NK-92 (cell line): Measurements from ENCODE around the gene FAM72C.
"Not testable (repeated sequence)": the region's sequence is repeated elsewhere in the genome, so short reads cannot be mapped to it uniquely, and the experiment has no call there.

Experiments used
- DNase-seq: peaks from one replicate; lab custom pipeline; 2025; ENCODE audit not compliant: unreplicated experiment; lab: John Stamatoyannopoulos, UW

Gene FAM72C

DNA sequence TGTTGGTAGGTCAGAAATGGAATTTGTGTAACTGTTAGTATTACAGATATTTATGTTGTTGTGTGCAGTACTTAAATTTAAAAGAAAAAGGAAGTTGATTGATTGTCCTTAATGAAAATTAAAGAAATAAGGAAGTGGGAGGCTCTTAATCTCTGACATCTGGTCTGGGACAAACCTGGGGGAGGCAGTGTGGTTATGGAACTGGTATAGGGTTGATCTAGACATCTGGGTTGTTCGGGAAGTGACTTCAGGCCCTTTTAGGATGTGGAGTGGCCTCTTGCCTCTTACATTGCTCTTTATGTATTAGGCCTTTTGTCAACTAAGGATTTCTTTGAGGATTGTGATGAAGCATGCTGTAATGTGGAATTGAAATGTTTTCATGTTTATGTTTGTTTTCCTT lies 16.1 kb upstream of the FAM72C start:
- not testable (repeated sequence) for DNase-seq

DNA sequence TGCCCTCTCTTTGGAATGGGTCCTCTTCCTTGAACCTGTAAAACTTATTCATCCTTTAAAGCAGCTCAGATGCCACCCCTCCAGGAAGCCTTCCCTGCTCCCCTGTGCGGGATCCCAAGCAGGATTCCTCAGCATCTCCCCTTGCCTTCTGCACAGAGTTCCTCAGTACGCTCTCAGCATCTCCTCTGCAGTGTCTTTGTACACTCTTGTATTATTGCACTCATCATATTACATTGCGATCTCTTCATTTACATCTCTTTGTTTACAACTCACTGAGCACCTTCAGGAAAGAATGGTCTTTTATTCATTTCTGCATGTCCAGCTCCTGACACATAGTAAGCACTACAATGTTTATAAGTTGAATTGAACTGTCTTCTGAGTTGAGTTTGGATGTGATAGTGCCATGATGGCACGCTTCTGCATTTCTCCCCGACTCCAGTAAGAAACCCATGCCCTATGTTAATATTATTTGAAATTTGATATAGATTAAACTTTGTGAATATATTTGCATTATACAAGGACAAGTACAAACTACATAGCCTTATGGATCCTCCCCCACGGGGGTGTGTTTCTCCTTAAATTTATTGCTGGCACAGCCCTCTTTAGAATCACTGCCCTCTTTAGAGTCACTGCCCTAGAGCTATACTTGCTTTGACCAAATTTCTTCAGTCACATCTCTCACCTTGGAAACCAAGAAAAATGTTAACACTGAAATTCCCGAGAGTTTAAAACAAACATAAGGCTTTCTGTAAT lies 13.1 kb upstream of the FAM72C start:
- not testable (repeated sequence) for DNase-seq

DNA sequence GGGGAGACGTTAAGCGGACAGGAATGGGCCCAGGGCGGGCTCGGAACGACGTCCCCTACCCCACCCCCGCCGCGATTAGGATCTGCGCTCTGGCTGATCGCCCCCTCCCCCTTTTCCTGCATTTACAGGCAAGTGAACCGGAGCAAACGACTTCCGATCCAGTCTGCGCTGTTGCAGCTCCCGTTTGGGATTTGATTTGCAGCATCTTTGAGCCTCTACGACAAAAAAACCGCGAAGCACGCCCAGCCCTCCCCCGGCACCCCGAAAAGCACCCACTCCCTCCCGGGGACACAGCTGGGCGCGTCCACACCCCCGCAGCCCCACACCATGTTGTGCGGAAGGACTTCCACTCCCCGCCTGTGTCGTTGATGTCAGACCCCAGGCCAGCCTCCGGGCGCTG lies 2.6 kb upstream of the FAM72C start:
- not testable (repeated sequence) for DNase-seq

DNA sequence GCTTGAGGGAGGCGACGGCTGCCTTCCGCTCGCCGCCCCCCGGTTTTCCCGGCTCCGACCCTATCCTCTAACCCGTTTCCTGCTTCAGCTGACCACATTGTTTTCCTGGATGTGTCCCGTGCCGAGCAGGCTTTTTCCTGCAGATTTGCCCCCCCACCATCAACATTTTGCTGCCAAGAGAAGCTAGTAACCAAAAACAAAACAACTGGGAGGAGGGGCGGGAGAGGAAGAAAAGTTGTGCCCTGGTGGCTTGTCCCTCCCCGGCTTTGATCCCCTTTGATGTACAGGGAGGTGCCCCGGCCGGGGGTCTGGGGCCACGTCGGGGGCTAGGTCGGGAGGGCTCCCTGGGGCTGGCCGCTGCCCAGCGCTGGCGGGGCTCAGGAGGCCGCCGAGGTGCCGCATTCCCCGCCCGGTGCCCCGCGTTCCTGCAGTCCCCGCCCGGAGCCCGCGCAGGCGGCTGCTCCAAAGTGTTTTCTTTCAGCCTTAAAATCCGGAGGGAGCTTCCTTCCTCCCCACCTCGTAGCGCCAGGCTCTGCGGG lies 2.2 kb upstream of the FAM72C start:
- DNase-seq: not testable (repeated sequence)

DNA sequence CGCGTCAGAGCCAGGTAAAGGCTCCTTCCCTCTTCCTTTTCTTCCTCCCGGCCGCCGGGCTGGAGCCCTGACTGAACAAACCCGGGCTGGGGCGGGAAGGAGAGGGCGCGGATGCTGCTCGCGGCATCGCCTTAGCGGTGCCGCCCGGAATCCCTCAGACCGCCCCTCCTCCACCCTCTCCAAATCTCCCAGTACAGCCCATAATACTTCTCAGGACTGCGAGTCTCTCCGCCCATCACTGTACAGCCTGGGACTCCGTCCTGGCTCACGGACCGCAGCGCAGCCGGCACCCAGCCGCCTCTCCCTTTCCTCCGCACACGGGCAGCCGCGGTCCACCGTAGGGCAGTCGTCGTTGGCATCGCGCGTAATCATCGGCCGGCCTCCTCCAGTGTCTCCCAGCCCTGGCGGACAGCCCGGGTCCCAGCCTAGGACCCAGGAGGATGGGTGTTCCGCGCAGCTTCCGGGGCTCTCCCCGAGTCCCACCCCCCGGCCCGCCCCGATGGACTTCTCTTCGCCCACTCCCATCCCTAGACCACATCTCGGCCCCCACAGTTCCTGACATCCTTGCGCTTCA lies 1.1 kb upstream of the FAM72C start:
- not testable (repeated sequence) for DNase-seq

DNA sequence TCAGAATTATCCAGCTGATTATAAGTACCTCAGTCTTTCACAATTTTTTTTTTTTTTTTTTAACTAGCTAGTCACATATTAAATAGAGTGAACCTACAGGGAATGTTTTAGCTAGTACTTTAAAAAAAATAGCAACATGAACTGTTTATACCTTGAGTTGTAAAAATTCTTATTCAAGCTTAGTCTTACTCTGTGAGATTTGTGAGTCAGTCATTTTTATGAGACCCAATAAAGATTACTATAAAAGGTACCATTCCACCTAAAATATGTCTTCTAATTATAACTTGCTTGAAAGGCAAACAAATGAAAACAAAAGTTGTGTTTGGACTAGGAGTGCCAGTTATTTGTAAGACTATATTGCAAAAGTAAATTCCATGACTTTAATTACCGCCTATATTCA lies 5.9 kb downstream of the FAM72C start:
- not testable (repeated sequence) for DNase-seq

DNA sequence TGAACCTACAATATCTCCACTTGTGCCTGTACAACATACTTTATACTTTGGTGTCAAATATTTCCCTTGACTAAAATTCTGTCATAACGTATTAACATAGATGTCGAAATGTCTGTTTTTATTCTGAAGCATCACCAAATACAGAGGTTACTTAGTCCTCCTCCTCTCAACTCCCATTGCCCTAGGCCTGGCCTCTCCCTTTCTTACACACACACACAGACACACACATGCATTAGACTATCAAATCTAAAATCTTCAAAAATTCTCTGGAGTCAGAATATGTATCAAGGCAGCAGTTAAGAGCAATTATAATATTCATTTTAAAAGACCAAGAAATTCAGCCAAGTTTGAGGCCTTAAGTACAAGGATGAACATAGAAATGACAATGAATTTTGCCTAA lies 7.5 kb downstream of the FAM72C start:
- DNase-seq: not testable (repeated sequence)

DNA sequence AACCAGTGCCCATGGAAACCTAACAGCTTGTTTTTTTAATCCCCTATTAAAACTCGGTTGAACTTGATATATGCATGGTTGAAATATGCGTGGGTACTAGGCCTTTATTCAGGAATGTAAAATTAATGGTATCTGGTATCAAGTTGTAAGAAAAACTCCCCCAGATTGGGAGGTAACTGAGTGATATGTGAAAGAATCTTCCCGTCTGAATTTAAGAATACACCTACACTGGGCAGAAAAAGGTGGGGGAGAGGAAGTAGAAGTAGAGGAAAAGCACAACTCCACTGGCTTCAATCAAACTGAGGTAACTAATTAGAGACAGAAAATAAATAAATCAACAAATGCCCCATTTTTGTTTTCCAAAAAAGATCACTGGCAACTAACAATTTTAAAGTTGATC lies 15.9 kb downstream of the FAM72C start:
- not testable (repeated sequence) for DNase-seq

DNA sequence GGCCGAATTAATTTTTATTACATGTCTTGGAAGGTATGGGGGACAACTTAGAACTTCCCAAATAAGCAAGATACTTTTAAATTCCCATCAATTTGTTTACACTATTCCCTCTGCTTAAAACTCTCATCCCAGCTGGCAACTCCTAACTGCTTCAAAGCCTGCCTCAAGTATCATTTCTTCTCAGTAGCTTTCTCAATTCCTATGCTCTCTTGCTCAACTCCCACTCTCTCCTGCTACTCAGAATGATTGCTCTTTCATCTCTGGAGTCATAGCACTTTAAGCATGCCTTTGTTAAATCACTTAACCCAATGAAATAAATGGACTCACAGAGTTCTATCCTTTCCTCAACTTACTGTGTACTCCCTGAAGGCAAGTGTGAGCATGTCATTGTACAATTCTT lies 18.9 kb downstream of the FAM72C start:
- DNase-seq: not testable (repeated sequence)

DNA sequence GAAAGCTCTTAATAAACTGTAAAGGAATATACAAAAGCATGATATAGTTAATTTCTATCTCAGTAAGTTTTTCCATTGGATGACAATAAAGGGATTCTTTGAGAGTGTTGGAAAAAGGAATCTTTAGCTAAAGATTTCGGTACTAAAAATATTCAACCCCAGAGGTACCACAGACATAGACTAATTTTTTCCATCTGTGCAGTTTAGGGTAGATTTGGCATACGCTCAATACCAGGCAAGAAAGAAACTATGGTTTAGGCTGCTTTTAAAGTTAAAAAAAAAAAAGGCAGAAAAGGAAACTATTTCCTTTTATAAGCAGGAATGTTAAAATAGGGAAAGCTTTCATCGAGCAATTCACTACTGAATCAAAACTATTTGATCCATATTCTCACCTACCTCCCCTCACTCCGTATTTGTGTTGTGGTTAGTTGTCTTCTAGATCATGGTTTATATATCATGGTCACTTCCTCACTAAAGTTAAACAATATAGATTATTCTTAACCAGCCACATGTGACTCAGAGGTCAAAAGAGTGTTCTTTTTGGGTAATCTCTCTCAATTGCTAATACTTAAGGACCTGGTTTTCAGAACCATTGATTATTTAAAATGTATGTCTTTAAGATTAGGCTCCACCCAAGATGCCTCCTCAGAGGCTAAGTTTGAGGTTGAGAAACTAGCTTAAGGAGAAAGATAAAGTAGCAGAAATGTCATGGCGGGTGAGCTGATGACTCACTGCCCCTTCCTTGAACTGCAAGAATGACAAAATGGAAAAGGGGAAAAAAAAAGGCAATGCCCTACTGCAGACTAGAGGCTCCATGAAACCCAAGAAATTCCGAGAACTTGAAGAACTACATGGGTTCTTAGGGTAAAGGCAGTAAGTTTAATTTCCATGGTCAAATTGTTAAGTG lies 20.0 kb downstream of the FAM72C start:
- not testable (repeated sequence) for DNase-seq

DNA sequence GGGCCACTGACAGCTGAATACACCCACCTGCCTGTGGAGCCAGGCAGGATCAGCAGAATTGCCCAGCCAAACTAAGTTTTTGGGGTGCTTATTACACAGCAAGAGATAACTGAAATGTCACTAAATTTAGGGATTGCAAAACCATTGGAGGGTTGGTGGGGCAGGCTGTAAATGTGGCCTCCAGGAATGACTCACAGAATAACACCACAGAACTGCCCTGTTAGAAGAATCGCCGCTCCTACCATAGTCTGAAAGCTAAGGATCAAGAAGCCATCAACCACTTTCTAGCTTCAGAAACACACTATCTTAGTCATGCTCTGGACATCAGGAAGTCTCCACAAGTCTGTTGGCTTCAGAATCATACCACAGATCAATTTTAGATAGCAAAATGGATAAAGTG lies 24.0 kb downstream of the FAM72C start:
- not testable (repeated sequence) for DNase-seq

DNA sequence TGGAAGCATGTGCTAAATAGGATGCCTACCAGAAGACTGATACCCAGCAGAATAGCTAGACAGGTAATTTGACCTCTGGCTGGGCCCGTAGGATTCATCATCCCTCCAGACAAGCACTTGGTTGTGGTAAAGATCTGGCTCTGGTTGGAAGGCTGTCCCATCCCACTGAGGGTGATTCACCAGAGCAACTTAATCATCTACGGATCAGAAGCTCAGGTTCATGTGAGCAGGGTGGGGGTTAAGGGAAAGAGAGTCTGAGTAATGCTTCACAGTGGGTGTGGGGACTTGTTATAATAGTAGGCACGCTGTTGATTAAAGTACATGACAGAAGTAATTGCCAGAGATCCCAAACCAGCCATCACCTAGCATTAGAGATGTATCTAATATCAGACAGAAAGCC lies 26.5 kb downstream of the FAM72C start:
- DNase-seq: not testable (repeated sequence)

DNA sequence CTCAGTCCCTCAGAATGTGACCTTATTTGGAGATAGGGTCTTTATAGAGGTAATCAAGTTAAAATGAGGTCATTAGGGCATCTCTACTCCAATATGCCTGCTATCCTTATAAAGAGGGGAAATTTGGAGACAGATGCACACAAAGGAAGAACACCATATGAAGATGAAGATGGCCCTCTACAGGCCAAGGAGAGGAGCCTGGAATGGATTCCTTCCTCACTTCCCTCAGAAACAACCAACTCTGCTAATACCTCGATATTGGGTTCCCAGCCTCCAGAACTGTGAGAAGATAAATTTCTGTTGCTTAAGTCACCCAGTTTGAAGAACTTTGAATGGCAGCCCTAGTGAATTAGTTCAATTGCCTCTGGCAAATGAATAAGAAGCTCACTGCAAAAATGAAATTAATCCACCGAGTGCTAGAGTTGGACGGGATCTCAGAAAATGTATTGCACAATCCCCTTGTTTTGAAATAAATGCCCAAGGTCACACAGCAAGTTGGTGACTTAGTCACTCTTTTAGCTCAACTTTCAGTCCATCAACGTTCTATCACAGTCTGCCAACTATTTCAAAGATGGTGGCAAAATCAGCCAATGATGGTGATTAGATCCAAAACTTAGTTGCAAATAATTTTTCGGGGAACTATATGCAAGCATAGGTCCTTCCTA lies 27.1 kb downstream of the FAM72C start:
- DNase-seq: not testable (repeated sequence)

DNA sequence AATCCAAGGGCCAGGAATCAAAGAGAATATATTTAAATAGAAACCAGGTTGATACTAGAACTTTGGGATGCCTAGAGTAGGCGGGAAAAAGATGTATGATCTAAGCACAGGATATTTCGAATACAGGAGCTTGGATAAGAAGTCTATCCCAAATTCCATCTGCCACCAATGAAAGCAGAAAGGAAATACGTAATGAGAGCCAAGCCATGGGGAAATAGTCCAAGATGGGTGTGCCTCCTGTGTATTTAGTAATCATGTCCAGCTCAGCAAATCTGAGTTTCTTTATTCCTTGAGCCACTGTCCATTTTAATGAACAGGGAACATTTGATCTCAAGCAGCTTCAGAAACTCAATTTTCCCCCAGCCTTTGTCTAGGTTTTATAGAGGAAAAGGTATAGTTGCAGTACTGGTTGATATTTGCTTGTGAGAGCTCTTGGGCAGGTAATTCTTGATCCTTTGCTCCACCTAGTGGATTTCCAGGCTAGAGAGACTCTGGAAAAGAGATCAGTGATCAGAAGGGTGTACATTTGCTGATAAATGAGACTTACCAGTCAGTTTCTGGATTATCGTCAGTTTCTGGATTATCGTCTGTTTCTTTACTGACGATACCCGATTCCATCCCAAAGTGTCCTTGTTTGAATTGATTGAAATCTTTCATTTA lies 28.3 kb downstream of the FAM72C start:
- DNase-seq: not testable (repeated sequence)

DNA sequence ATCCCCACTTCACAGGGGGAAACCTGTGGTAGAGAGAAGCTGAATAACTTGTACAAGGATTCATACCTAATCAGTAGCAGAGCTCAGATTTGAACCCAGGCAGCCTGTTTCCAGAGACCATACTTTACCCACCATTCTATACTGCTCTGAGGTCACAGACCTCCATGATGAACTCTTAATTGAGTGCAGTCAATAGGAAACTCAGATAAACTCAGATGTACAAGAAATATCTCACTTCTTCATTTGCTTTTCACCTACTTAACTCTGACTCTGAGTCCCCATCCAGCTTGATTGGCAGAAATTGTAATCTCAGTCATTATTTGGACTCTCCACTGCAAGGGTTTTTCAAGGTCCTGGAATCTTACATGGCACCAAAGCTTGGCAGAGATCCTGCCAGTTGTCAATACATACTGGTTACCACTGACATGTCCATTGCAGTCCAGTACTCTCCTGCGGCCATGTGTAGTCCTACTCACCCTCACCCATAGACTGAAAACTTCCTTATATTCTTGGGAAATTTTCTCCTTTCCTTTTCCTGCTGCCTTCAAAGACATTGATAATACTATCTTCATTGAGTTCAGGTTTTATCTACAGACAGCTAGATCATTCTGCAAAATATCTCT lies 29.4 kb downstream of the FAM72C start:
- DNase-seq: not testable (repeated sequence)

DNA sequence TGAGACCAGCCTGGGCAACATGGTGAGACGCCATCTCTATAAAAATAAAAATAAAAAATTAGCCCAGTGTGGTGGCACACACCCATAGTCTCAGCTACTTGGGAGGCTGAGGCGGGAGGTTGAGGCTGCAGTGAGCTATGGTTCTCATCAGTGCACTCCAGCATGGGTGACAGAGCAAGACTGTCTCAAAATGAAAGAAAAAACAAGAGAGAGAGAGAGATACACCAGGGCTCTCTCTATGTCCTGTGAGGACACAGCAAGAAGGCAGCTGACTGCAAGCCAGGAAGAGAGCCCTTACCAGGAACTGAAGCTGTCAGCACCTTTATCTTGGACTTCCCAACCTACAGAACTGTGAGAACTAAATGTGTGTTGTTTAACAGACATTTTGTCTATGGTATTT lies 32.1 kb downstream of the FAM72C start:
- not testable (repeated sequence) for DNase-seq

DNA sequence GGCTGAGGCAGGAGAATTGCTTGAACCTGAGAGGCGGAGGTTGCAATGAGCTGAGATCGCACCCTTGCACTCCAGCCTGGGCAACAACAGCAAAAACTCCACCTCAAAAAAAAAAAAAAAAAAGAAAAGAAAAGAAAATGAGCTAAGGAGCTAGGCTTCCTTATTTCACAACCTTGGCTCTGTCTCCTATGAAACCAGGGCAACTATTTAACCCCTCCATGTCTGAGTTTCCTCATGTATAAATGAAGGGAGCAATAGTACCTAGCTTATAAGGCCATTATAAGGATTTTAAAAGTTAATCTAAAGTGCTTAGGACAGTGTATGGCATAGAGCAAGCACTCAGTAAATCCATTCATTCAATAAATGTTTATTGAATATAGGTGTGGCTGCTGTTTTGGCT lies 32.9 kb downstream of the FAM72C start:
- DNase-seq: not testable (repeated sequence)

DNA sequence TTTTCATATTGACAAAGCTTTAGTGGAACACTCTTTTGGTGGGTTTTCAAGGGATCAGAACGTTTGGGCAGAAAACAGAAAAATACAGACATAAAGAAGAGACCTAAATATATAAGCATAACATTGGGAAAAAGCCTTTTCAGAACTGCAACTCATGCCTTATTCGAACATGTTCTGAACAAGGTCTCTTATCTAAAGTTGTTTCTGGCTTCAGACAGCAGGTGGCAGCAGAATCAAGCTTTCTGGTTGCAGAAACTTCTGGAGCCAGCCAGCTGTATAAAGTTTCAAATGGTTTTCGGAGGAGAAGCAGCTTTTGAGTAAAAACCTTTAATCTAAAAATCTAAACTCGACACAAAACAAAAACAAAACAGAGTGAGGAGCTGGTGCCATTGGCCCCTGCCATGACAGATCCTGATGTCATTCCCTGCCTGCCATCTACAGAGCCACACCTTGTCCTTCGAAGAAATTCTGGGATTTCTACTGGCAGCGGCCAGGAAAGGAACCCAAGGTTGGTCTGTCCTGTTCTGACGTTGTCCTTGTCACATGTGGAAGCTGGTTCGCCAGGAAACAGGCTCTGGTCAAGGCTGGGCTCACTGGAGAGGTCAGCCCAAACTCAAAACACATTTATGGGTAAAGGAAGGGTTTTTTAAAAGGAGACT lies 35.2 kb downstream of the FAM72C start:
- DNase-seq: not testable (repeated sequence)

DNA sequence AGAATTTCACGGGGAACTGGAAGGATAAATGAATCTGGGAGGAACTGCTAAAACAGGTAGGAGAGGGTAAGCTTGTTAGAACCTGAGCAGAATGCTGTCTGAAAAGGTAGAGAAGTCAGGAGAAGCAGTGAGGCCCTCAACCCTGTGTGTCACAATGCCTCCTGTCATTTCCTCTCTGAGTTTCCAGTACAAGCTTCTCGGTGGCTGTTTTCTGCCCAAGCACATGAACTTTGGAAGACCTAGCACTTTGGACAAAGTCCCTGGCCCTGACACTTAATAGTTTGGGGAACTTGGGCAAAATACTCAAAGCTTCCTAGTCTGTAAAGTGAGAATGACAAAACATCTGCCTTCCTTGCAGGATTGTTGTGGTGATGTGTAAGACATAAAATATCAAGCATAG lies 52.7 kb downstream of the FAM72C start:
- DNase-seq: not testable (repeated sequence)
